K562 treated with DMSO at 1 percent for 12 hours (cell line): ENCODE data around the gene INHBA. TPM values are rescaled to one million over a fixed set of nuclear protein-coding genes. Genes with fewer than 3 reads are reported as not detected.

ENCODE experiments used
- total RNA-seq: library from RNA; unstranded; fragments of 300-600 nt; gene quantifications from 2 replicates; pipeline ENCODE4 v1.2.3, GENCODE V29; 2022; ENCODE audit not compliant: insufficient read depth

The INHBA gene
- total RNA-seq, result not detected in 2 replicates

DNA sequence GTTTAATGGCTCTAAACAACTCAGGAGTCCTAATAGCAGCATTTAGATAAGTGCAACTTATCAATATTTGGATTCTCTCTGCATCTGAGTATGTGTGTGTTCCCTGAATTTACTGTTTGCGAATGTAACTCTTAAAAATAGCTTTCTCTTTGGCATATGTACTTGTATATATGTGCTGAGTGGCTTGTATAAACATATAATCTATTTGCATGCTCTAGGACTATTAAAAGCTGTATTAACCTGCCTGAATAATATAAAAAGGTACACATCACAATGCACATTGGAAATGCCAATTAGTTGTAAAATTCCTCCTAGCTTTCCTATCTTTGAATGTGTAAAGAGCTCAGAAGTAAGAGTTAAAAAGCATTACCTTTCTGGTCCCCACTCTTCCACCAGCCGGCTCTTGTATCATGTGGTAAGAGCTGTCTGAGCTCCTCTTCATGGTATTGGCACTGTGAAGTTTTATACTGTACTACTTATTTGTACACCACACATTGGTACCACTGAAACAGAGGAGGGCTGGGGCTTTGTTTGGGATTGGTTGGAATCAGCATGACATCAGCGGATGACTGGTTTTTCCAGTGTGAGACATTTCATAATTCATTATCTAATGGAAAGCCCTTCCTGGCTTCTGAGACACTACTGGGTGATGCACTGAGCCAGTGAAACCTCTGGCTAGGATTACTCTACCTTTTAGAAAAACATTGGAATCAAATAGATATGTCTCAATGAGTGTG, at the start of gene INHBA:
Gene INHBA (minus strand): TSS at position 456 of the 737 bp plus-strand sequence. CDS start 2,716 bp downstream, outside the sequence.

